ENCODE results near the gene SIRT5.
A peak's percentile ranks its signal among the peaks of the same experiment; 100 is the strongest.

The SIRT5 gene

GRCh38 chr6:13535306-13535705, 39.1 kb upstream of the SIRT5 start:
- no peak overlapping the region for H2AFZ ChIP-seq
- H3K9ac ChIP-seq: no peak overlapping the region
- H3K27ac ChIP-seq: no peak overlapping the region
- no peaks in the 10 kb centered on the region for H3K4me1 ChIP-seq
- H3K27me3 ChIP-seq (ENCODE audit: control insufficient read depth, insufficient read depth, low read length): no peaks in the 10 kb centered on the region
- H3K36me3 ChIP-seq (ENCODE audit: control insufficient read depth, insufficient read depth, low read length): no peaks in the 10 kb centered on the region
- no peaks in the 10 kb centered on the region for H3K79me2 ChIP-seq
- no peaks in the 10 kb centered on the region for H3K9me3 ChIP-seq (ENCODE audit: control insufficient read depth, low read length)
- no peak overlapping the region for H3K4me3 ChIP-seq (ENCODE audit: low read depth, low read length)
- no peak for TF ChIP-seq CTCF (IDR thresholded peaks at IDR 0.05)
- H3K4me2 ChIP-seq (ENCODE audit: low read length): no peak overlapping the region

GRCh38 chr6:13536796-13537526, 37.4 kb upstream of the SIRT5 start:
- H3K9me3 ChIP-seq (ENCODE audit: control insufficient read depth, low read length): no peaks in the 10 kb centered on the region
- H2AFZ ChIP-seq: no peak overlapping the region
- H3K27ac ChIP-seq: no peak overlapping the region

GRCh38 chr6:13537527-13537897, 36.9 kb upstream of the SIRT5 start:
- no peaks in the 10 kb centered on the region for H3K27me3 ChIP-seq (ENCODE audit: control insufficient read depth, insufficient read depth, low read length)
- H3K36me3 ChIP-seq (ENCODE audit: control insufficient read depth, insufficient read depth, low read length): no peaks in the 10 kb centered on the region
- H3K4me3 ChIP-seq (ENCODE audit: low read depth, low read length): no peak overlapping the region
- no peaks in the 10 kb centered on the region for H3K9me3 ChIP-seq (ENCODE audit: control insufficient read depth, low read length)
- no peaks in the 10 kb centered on the region for H3K79me2 ChIP-seq
- no peak overlapping the region for H3K9ac ChIP-seq
- no peak for TF ChIP-seq CTCF (IDR thresholded peaks at IDR 0.05)
- no peak overlapping the region for H2AFZ ChIP-seq
- H3K27ac ChIP-seq: no peak overlapping the region
- H3K4me1 ChIP-seq: no peaks in the 10 kb centered on the region
- no peak overlapping the region for H3K4me2 ChIP-seq (ENCODE audit: low read length)

More at GRCh38 chr6:13536796-13537526, 37.4 kb upstream of the SIRT5 start:
- Histone ChIP-seq H3K9ac (no peak overlapping the region), H3K4me1 (no peaks in the 10 kb centered on the region), H3K27me3 (ENCODE audit: control insufficient read depth, insufficient read depth, low read length) (no peaks in the 10 kb centered on the region), H3K4me3 (ENCODE audit: low read depth, low read length) (no peak overlapping the region), H3K4me2 (ENCODE audit: low read length) (no peak overlapping the region), H3K36me3 (ENCODE audit: control insufficient read depth, insufficient read depth, low read length) (no peaks in the 10 kb centered on the region), H3K79me2 (no peaks in the 10 kb centered on the region)
- no peak for TF ChIP-seq CTCF (IDR thresholded peaks at IDR 0.05)

GRCh38 chr6:13538084-13538483, 36.3 kb upstream of the SIRT5 start:
- no peak overlapping the region for H2AFZ ChIP-seq
- no peak overlapping the region for H3K4me2 ChIP-seq (ENCODE audit: low read length)
- no peaks in the 10 kb centered on the region for H3K9me3 ChIP-seq (ENCODE audit: control insufficient read depth, low read length)
- H3K36me3 ChIP-seq (ENCODE audit: control insufficient read depth, insufficient read depth, low read length): no peaks in the 10 kb centered on the region
- no peaks in the 10 kb centered on the region for H3K4me1 ChIP-seq
- peak; percentile 64 for TF ChIP-seq CTCF (IDR thresholded peaks at IDR 0.05)
- no peaks in the 10 kb centered on the region for H3K79me2 ChIP-seq
- no peak overlapping the region for H3K27ac ChIP-seq
- H3K4me3 ChIP-seq (ENCODE audit: low read depth, low read length): no peak overlapping the region
- H3K27me3 ChIP-seq (ENCODE audit: control insufficient read depth, insufficient read depth, low read length): no peaks in the 10 kb centered on the region
- no peak overlapping the region for H3K9ac ChIP-seq

GRCh38 chr6:13538600-13538999, 35.8 kb upstream of the SIRT5 start:
- Histone ChIP-seq H3K27me3 (ENCODE audit: control insufficient read depth, insufficient read depth, low read length) (no peaks in the 10 kb centered on the region), H3K27ac (no peak overlapping the region), H3K79me2 (no peaks in the 10 kb centered on the region), H3K4me1 (no peaks in the 10 kb centered on the region), H3K36me3 (ENCODE audit: control insufficient read depth, insufficient read depth, low read length) (no peaks in the 10 kb centered on the region), H3K9me3 (ENCODE audit: control insufficient read depth, low read length) (no peaks in the 10 kb centered on the region), H3K4me2 (ENCODE audit: low read length) (no peak overlapping the region), H3K9ac (no peak overlapping the region), H2AFZ (no peak overlapping the region), H3K4me3 (ENCODE audit: low read depth, low read length) (no peak overlapping the region)
- no peak for TF ChIP-seq CTCF (IDR thresholded peaks at IDR 0.05)
